Activated T-helper 1 cell treated with anti-CD3 and anti-CD28 coated beads, Interleukin-2, amount 50 U/mL, for 16 hours (primary cell): ENCODE results near the gene CAMK2N2.

Experiments used
- DNase-seq, 2 donors: peaks; one replicate each; pipeline ENCODE4 v3.0.0-alpha.2; 2020; ENCODE audit warnings: low read depth in 1 of 2, low spot score in 1 of 2

Gene CAMK2N2

DNA sequence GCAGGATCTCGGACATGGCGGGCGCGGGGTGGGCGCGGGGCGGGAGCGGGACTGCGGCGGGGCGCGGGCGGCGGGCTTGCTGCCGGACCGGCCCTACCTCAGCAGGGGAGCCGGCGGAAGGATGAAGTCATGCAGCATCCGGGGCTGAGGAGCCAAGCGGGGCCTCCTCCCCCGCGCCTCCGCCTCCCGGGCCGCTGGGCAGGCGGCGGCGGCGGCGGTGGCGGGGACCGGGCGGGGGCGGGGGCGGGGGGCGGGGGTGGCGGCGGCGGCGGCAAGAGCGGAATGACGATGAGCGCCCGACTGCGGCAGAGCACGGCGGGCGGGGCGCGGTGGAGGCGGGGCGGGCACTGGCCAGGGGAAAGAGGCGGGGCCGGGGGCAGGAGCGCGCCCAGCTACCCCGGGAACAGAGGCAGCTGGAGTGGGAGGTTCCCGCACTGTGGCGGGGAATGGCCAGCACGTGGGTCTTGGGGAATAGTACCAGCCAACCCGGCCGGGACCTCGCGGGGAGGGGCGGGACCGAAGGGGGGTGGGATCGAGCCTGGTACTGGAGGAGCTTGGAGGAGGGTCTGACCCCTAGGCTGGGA, at the start of gene CAMK2N2:
Gene CAMK2N2, minus strand, starts transcription at position 284 of the 584 bp plus-strand sequence. Its CDS starts 268 bp downstream, at position 16.
- DNase-seq: peak in 1 of 2 donors; percentile 51

DNA sequence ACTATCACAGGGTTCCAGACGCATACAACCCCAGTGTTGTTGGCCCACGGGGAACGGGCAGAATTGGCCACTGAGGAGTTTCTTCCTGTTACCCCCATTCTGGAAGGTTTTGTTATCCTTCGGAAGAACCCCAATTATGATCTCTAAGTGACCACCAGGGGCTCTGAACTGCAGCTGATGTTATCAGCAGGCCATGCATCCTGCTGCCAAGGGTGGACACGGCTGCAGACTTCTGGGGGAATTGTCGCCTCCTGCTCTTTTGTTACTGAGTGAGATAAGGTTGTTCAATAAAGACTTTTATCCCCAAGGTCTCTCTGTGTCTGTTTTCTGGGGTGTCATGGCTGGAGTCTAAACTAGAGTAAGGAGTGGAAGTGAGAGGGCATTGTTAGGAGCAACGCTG, 47.4 kb upstream of the CAMK2N2 start:
- DNase-seq: no peak

DNA sequence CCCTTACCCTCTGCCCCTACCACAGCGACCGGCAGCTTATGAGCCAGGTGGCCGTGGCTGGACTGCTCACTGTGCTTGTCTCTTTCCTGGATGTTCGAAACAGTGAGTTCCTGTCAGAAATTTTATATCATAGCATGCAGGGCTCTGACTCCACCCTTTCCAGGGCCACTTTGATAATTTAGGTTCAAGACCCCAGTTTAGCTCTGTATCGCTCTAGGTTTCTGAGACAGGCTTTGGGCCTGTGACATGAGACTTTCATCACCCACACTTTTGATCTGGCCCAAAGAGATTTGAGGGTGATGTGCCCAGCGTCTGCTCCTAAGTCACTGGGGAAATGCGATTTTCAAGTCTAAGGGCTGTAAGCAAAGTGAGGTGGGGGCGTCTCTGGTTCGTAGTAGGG, 46.6 kb upstream of the CAMK2N2 start:
- no peak for DNase-seq

DNA sequence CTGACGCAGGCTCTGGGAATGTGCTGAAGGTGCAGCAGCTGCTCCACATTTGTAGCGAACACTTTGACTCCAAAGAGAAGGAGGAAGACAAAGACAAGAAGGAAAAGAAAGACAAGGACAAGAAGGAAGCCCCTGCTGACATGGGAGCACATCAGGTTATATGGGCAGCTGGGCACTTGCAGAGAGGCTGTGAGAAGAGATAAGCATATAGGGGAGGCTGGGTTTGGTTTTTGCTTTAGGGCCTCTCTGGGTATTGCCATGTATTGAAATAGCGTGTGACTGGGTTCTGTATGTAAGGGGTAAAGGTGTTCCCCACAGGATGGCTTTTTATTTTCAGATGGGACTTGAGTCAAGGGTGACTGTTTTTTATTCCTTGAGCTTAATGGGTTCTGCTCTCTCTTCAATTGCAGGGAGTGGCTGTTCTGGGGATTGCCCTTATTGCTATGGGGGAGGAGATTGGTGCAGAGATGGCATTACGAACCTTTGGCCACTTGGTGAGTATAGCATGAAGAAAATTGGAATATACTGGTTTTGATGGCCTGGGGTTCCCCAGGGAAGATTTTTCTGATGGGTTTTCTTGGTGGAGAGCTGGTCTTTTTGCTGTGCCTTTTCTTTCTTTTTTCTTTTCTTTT, 45.1 kb upstream of the CAMK2N2 start:
- DNase-seq: no peak

DNA sequence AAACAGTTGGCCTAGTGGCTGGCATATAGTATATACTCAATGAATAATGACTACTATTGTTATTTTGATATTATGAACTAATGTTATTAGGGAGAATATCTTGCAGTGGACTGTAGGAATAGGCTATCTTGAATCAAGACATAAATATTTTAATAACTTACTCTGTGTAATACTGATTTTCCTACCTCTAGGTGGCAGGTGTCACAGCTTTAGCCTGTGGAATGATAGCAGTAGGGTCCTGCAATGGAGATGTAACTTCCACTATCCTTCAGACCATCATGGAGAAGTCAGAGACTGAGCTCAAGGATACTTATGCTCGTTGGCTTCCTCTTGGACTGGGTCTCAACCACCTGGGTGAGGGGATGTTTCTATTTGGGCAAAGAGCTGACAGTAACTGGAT, 44.2 kb upstream of the CAMK2N2 start:
- no peak for DNase-seq

DNA sequence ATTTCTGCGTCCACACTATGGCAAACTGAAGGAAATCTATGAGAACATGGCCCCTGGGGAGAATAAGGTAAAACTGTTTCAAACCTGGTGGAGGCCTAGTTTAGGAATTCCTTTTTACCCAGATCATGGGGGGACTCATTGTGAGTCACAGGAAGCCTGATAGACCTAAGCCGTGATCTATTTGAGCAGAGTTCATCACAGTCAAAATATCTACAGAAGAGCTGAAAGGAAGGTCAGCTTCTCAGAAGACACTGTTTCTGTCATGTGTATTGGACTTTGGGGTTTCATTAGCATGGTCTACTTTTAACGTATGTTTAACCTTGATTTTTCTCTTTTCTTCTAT, 39.0 kb upstream of the CAMK2N2 start:
- DNase-seq: no peak

DNA sequence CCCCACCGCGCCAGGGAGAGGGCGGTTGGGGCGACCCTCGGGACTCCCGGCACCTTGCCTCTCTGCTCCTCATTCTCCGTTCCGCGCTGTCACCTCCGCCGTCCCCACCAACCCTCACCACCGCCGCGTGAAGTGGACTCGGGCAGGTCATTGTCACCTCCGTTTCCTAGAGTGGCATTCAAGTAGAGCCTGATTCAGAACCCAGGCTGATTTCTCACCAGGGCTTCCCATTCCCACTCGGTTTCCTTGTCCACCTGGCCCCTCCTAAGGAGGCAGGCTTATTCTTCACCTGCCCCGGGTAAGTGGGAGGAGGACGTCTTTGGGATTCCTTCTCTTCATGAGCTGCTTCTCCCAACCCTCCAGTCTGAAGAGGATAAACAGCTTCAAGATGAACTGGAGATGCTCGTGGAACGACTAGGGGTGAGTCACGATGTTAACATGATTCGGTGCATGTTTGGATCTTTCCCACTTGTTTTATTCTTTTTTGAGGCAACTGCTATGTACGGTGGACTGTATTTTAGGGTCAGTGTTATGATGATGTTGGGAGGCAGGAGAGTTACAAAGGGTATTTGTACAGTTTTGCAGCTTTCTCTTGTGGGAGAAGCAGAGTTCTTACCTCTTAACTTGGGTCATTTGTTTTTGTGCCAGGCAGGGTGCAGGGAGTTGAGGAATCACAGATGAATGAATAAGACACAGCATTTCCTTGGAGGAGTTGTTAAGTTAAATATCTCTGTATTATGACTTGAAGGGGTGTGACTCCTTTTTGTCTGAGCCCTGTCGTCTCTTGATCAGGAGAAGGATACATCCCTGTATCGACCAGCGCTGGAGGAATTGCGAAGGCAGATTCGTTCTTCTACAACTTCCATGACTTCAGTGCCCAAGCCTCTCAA, 38.4 kb upstream of the CAMK2N2 start:
- DNase-seq: no peak

DNA sequence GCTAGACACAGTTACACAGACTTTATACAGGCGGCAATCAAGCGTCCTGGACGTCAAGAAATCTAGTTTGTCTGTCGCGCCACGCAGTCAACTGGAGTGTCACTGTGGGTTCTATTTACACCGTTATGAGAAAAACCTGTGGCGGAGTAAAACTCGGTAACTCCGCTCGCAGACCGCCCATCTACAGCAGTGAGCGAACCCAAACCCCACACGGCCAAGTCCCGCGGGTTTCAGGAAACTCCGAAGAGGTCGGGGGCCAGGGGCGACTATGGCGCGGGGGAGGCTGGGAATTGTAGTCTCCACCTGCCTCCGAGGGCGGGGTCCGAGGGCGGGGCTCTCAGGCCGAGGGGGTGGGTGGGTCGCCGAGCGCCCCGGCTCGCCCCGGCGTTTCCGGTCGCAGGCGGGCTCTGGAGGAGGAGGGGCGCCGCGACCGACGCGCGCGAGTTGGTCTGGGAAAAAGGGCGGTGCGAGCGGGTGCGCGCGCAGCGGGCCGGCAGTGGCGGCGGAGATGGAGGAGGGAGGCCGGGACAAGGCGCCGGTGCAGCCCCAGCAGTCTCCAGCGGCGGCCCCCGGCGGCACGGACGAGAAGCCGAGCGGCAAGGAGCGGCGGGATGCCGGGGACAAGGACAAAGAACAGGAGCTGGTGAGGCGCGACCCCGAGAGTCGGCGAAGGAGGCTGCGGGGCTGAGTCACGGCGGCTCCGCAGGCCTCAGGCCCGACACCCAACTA, 37.6 kb upstream of the CAMK2N2 start, which contains the start of gene PSMD2:
Gene PSMD2, plus strand, starts transcription at position 483 of the 729 bp plus-strand sequence. Its CDS starts 26 bp downstream, at position 509.
- DNase-seq: peak; percentile 96 to 97

DNA sequence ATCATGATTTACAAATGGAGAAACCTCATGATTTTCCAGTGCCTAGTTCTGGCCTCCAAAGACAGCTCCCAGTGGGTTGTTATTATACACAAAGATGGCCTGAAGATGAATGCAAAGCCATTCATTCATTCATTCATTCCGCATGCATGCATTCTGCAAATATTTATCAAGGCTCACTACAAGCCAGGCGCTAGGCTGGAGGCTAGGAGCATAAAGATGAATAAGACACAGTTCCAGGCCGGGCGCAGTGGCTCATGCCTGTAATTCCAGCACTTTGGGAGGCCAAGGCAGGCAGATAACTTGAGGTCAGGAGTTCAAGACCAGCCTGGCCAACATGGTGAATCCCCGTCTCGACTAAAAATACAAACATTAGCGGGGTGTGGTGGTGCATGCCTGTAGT, 35.3 kb upstream of the CAMK2N2 start:
- no peak for DNase-seq

DNA sequence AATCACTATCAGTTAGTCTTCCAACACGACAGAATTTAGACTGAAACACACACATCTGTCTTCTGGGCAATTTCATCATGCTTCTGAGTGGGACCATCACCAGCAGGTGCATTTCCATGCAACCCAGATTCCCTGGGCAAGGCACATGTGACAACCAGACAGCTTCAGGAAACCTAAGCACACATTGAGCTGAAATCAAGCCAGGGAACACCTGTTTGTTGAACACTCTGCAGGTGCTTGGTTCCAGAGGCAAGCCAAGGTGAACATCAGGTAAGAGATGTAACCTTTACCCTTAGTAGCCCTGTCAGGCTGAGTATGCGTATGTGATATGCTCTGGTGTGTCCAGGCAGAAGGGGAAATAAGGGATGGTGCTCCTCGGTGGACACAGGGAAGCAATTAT, 34.4 kb upstream of the CAMK2N2 start:
- DNase-seq: no peak

DNA sequence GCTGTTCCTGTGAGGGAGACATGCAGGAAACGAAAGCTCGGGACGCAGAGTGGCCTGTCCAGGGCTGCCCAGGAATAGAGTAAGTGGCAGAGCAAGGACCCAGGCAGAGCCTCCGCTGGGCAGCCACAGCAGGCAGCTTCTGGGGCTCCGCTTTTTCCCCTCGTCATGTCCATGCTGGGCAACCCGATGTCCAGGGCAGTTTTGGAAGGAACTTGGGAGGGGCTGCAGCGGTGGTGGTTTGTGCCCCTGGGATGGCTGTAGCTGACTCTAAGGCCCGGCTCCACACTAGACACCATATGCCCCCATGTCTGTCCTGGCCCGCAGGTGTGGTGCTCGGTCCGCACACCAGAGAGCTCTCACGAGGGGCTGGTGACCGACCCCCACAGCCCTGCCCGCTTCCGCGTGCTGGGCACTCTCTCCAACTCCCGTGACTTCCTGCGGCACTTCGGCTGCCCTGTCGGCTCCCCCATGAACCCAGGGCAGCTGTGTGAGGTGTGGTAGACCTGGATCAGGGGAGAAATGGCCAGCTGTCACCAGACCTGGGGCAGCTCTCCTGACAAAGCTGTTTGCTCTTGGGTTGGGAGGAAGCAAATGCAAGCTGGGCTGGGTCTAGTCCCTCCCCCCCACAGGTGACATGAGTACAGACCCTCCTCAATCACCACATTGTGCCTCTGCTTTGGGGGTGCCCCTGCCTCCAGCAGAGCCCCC, 30.5 kb upstream of the CAMK2N2 start:
- no peak for DNase-seq

DNA sequence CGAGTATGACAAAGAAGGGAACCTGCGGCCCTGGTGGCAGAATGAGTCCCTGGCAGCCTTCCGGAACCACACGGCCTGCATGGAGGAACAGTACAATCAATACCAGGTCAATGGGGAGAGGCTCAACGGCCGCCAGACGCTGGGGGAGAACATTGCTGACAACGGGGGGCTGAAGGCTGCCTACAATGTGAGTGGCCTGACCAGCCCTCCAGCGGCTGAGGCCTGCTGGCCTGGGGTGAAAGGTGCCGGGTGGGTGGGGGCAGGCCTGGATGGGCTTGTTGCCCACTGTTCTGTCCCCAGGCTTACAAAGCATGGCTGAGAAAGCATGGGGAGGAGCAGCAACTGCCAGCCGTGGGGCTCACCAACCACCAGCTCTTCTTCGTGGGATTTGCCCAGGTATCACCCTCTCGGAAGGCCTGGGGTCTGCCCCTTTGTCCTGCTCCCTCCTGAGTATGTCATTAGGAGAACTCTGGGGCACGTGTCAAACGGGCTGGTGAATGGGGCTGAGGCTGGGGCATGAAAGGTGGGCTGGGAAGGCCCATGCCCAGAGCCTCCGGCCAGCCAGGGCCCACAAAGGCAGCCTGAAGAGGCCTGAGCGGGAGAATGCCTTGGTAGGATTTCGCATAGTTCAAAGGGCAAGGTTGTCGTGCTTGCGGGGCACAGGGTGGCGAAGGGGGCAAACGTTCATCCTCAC, 29.8 kb upstream of the CAMK2N2 start:
- no peak for DNase-seq

DNA sequence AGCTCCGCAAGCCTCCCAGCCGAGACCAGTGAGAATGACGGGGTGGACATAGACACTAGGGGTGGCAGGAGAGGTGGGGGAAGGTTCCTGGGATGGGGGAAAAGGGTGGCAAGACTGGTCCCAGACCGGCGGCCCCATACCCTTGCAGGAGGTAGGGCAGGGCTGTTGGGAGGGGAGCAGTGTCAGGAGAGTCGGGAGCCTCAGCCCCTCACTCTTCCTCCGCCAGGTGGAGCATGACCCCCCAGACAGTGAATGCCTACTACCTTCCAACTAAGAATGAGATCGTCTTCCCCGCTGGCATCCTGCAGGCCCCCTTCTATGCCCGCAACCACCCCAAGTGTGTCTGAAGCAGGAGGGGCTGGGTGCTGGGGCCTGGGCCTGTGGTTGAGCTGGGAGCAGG, 29.0 kb upstream of the CAMK2N2 start:
- DNase-seq: no peak

DNA sequence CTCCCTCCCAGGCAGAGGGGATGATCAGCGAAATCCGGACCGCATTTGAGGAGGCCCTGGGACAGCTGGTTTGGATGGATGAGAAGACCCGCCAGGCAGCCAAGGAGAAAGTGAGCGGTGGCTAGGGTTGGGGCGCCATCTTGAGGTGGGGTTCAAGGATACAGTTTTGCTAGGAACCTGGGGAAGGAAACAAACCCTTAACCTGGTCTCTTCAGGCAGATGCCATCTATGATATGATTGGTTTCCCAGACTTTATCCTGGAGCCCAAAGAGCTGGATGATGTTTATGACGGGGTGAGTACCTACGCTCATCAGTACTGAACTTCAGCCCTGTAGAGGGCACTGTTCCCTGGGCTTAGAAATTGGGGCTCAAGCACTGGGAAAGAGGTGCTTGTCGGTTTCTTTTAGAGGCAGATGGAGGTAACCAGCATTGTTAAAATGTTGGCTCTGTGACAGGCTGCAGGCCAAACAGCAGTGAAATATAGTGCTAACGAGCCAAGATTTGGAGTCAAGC, 28.1 kb upstream of the CAMK2N2 start:
- DNase-seq: peak; percentile 26 to 44

DNA sequence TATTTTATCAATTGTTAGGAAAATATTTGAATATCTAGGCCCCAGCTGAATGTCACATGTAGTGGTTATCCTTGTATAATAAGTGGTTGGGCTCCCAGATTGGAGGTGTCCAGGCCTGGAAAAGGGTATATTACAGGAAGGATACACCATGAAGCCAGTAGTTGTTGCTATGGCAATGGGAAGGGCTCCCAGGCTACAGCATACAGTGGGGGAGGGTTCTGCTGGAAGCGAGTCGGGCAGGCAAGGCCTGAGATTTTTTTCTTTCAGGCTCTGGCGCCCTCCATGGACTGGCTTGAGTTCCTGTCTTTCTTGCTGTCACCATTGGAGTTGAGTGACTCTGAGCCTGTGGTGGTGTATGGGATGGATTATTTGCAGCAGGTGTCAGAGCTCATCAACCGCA, 23.3 kb upstream of the CAMK2N2 start:
- no peak for DNase-seq

DNA sequence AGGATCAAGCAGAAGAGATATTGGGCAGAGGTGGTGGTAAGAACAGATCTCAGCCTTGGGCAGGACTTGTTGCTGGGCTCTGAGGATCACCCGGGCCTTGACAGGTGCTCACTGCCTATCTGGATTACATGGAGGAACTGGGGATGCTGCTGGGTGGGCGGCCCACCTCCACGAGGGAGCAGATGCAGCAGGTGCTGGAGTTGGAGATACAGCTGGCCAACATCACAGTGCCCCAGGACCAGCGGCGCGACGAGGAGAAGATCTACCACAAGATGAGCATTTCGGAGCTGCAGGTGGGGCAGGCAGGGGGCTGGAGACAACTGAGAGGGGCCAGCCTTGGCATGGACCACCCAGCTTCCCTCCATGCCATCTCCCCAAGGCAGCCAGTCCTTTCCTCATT, 22.3 kb upstream of the CAMK2N2 start:
- no peak for DNase-seq

DNA sequence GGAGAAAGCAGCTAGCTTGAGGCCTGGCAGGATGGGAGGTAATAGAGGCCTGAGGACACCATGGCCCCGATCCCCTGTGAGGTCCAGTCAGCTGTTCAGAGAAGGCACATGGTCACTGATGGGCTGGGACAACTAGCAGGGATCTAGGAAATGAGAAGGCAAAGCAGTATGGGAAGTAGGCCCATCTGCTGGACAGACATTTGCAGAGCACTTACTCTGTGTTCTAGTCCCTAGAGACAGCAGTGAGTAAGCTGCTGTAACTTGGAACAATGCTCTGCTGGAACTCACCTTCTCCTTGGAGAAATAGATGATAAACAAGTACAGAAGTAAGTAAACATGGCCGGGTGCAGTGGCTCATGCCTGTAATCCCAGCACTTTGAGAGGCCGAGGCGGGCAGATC, 21.6 kb upstream of the CAMK2N2 start:
- no peak for DNase-seq

DNA sequence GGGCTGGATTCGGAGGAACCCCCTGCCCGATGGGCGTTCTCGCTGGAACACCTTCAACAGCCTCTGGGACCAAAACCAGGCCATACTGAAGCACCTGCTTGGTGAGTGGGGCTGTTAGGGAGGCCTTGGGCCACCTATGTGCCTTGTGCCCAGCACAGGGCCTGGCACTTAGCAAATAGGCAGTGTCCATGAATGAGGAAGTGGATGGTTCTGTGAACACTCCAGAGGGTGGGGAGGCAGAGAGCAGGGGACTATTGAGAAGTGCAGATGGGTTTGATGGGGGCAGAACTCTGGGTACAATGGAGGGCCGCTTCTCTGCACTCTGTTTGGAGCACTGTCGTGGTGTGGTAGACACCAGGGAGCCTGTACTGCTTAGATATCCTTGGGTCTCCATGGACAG, 16.0 kb upstream of the CAMK2N2 start:
- no peak for DNase-seq

DNA sequence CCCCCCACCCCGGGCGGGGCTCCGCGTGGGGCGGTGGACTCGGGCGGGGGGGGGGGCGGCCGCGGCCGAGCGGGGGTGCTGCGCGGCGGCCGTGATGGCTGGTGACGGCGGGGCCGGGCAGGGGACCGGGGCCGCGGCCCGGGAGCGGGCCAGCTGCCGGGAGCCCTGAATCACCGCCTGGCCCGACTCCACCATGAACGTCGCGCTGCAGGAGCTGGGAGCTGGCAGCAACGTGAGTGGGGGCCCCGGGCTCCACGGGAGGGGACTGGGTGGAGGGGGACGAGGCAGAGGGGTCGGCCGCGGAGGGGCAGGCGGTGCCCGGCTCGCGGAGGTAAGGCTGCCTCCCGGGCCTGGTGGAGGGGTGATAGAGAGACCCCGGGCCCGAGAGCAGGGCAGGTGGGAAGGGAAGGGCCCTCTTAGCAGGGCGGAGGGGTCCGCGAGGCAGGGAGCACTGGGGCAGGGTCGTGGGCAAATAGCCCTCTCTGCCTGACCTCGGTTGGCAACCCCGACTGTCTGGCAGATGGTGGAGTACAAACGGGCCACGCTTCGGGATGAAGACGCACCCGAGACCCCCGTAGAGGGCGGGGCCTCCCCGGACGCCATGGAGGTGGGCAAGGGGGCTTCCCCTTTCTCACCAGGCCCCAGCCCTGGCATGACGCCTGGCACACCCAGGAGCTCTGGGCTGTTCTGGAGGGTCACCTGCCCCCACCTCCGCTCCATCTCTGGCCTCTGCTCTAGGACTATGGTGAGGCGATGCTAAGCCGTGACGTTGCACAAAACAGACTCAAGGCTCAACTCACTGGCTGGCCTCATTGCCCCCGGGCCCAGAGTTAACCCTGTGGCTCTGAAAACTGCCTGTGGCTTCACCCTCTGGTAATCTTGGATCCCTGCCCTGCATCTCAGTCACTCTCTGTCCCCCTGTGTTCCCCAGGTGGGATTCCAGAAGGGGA, 14.9 kb upstream of the CAMK2N2 start, which contains the start of gene ECE2:
Gene ECE2, plus strand, starts transcription at position 62 of the 950 bp plus-strand sequence. Its CDS starts 132 bp downstream, at position 194.
- no peak for DNase-seq
